Calu3 (cell line): ENCODE results near the gene ADGRG6. TPM values are rescaled to one million over a fixed set of nuclear protein-coding genes. Genes with fewer than 3 reads are reported as not detected.

ENCODE experiments used
- BruUV-seq: library from RNA; stranded (reverse); fragments of 400-500 nt; replicated peaks from 2 replicates; lab custom pipeline; 2021; lab: Mats Ljungman, UMichigan
- CTCF ChIA-PET: fragments of 300-600 bp; sonication (Branson Sonifier 250); formaldehyde crosslinking; loops from one replicate; lab custom pipeline; 2022; ENCODE audit warnings: antibody characterized with exemption; lab: Charles Lee
- DNase-seq: peaks from one replicate; pipeline ENCODE4 v3.0.0; 2022
- H3K27ac Mint-ChIP-seq: one replicate; pipeline ENCODE4 v1.8.0; 2022; ENCODE audit warnings: mixed read lengths; ENCODE audit not compliant: unreplicated experiment
- H3K27me3 Mint-ChIP-seq: one replicate; pipeline ENCODE4 v1.8.0; 2022; ENCODE audit warnings: mixed read lengths; ENCODE audit not compliant: unreplicated experiment
- H3K36me3 Mint-ChIP-seq: one replicate; pipeline ENCODE4 v1.8.0; 2022; ENCODE audit warnings: mild to moderate bottlenecking, moderate library complexity, mixed read lengths; ENCODE audit not compliant: insufficient read depth, unreplicated experiment
- H3K4me1 Mint-ChIP-seq: one replicate; pipeline ENCODE4 v1.8.0; 2022; ENCODE audit warnings: mild to moderate bottlenecking, low read depth, mixed read lengths; ENCODE audit not compliant: unreplicated experiment
- H3K4me3 Mint-ChIP-seq: one replicate; pipeline ENCODE4 v1.8.0; 2022; ENCODE audit warnings: mild to moderate bottlenecking, low read depth, moderate library complexity, mixed read lengths; ENCODE audit not compliant: unreplicated experiment
- H3K9me3 Mint-ChIP-seq: one replicate; pipeline ENCODE4 v1.8.0; 2022; ENCODE audit warnings: low read depth, mixed read lengths; ENCODE audit not compliant: unreplicated experiment
- intact Hi-C: fragments of 100-400 bp; cut with micrococcal nuclease; formaldehyde crosslinking; loops from one replicate; pipeline ENCODE4 v1.10.0; 2022; ENCODE audit not compliant: unreplicated experiment
- total RNA-seq: library from RNA; stranded (reverse); gene quantifications from 2 replicates; pipeline ENCODE4 v1.2.3, GENCODE V29; 2022
- TF ChIP-seq, protein P1 (sequence below): fragments of 200-600 bp; IDR thresholded peaks from one replicate; pipeline ENCODE4 v1.8.0; 2022; ENCODE audit warnings: antibody characterized with exemption; ENCODE audit not compliant: unreplicated experiment

Gene ADGRG6
- total RNA-seq, 1 experiment from 2014 or later, result 109 TPM

GRCh38 chr6:142369266-142369665, 67.5 kb downstream of the ADGRG6 start:
- CTCF ChIA-PET, result no interaction called here
- TF ChIP-seq, protein P1, sequence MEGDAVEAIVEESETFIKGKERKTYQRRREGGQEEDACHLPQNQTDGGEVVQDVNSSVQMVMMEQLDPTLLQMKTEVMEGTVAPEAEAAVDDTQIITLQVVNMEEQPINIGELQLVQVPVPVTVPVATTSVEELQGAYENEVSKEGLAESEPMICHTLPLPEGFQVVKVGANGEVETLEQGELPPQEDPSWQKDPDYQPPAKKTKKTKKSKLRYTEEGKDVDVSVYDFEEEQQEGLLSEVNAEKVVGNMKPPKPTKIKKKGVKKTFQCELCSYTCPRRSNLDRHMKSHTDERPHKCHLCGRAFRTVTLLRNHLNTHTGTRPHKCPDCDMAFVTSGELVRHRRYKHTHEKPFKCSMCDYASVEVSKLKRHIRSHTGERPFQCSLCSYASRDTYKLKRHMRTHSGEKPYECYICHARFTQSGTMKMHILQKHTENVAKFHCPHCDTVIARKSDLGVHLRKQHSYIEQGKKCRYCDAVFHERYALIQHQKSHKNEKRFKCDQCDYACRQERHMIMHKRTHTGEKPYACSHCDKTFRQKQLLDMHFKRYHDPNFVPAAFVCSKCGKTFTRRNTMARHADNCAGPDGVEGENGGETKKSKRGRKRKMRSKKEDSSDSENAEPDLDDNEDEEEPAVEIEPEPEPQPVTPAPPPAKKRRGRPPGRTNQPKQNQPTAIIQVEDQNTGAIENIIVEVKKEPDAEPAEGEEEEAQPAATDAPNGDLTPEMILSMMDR, result no peak
- Mint-ChIP-seq H3K27me3 (no peaks in the 10 kb centered on the region), H3K9me3 (no peaks in the 10 kb centered on the region), H3K4me1 (peaks cover 35% of the 10 kb centered on the region), H3K4me3 (no peak overlapping the region), H3K27ac (no peak overlapping the region), H3K36me3 (peaks cover 18% of the 10 kb centered on the region)
- no TSS peak for BruUV-seq
- intact Hi-C loops, result no loop called here
- DNase-seq, result no peak

GRCh38 chr6:142372348-142372747, 70.5 kb downstream of the ADGRG6 start:
- no TSS peak for BruUV-seq
- Mint-ChIP-seq H3K4me1 (peaks cover 40% of the 10 kb centered on the region), H3K36me3 (peaks cover 20% of the 10 kb centered on the region), H3K27ac (peak overlapping the region; percentile 95), H3K9me3 (no peaks in the 10 kb centered on the region), H3K27me3 (no peaks in the 10 kb centered on the region), H3K4me3 (peak overlapping the region; percentile 53)
- TF ChIP-seq, protein P1, result no peak
- DNase-seq, result peak; percentile 51
- intact Hi-C loops, result no loop called here
- CTCF ChIA-PET, result interaction anchor here (0.8 to 1.2 kb wide), 2 partner anchors 9 to 50 kb away, joined by 3 to 7 read pairs; no protein-coding TSS in a partner anchor

DNA sequence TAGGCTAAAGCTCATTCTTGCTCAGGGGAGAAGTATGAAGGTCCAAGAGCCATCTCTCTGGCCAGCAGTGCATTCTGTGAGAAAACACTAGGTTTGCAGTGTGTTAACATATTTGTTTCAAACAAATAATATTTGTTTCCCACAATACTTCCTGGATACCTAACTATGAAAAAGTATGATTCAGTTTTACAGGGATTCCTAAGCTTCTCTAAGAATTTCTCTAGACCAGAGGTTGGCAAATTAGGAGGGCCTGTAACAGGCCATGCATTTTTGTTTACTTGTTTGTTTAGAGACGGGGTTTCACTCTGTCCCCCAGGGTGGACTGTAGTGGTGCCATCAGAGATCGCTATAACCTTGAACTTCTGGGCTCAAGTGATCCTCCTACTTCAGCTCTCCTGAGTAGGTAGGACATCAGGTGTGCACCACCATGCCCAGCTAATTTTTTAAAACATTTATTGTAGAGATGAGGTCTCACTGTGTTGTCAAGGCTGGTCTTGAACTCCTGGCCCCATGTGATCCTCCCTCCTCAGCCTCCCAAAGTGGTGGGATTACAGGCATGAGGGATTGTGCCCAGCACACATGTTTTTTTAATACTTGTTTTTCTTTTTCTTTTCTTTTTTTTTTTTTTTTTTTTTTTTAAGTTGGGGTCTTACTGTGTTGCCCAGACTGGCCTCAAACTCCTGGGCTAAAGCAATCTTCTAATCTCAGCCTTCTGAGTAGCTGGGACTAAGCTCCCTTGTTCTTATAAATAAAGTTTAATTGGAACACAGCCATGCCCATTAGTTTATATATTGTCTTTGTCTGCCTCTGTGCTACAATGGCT, 71.7 kb downstream of the ADGRG6 start:
- no peak for DNase-seq
- CTCF ChIA-PET, result interaction anchor here (0.7 to 1.2 kb wide), 4 partner anchors 10 to 640 kb away, joined by 3 to 7 read pairs (median 5); no protein-coding TSS in a partner anchor
- Mint-ChIP-seq H3K36me3 (peaks cover 18% of the 10 kb centered on the region), H3K4me1 (peaks cover 47% of the 10 kb centered on the region), H3K9me3 (no peaks in the 10 kb centered on the region), H3K27me3 (no peaks in the 10 kb centered on the region), H3K4me3 (no peak overlapping the region), H3K27ac (peak overlapping the region; percentile 95)
- intact Hi-C loops, result loop anchor here (2.0 kb wide), 1 partner anchor 69 kb away; no protein-coding TSS in a partner anchor
- BruUV-seq, result no TSS peak
- TF ChIP-seq, protein P1, result no peak

- Mint-ChIP-seq H3K27me3 (no peaks in the 10 kb centered on the region), H3K4me3 (no peak overlapping the region), H3K36me3 (peaks cover 18% of the 10 kb centered on the region), H3K9me3 (no peaks in the 10 kb centered on the region), H3K27ac (peak overlapping the region; percentile 86), H3K4me1 (peaks cover 54% of the 10 kb centered on the region)
- TF ChIP-seq, protein P1, result no peak
- no peak for DNase-seq
- CTCF ChIA-PET, result interaction anchor here (0.7 to 1.4 kb wide), 3 partner anchors 72 to 641 kb away, joined by 3 to 4 read pairs (median 3); no protein-coding TSS in a partner anchor
- intact Hi-C loops, result loop anchor here (2.0 kb wide), 1 partner anchor 69 kb away; no protein-coding TSS in a partner anchor
- BruUV-seq, result no TSS peak
These were observed 72.4 kb downstream of the ADGRG6 start for GRCh38 chr6:142374091-142374770.
